ENCODE data around the gene SLC7A5.
A peak's percentile ranks its signal among the peaks of the same experiment; 100 is the strongest.
"Not testable (repeated sequence)": the region's sequence is repeated elsewhere in the genome, so short reads cannot be mapped to it uniquely, and the experiment has no call there.

The SLC7A5 gene

DNA sequence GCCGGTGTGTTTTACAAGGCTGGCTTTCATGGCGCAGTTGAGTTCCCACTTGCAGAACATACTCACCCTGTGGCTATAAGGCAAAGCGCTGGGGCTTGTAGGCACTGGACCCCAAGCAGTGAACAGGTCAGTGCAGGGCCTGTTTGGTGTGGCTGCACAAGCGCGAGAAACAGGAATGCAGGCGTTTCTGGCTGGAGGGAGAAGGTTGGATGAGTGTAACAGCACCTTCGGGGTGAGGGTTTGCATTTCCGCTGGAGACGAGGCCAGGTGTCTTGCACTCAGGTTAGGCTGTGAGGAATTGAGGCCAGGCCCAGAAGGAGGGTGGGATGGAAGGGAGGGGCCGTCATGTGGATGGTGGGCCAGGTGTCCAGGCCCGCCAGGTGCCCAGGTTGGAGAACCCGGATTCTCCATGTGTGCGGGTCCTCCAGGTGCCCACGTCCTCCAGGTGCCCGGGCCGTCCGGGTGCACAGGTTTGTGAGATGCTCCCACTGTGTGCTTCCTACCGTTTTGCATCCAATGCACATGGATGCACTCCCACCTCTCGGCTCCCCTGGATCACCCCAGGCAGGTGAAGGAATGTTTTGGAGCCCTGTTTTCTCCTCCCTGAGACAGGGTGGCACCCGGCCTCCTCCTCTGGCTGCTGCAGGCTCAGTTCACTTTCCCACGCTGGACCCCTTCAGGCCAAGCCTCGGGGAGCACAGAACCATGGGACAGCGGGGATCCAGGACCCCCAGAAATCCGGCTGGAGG is 46.0 kb downstream of the SLC7A5 start:
- no peak for TF ChIP-seq JUND (IDR thresholded peaks at IDR 0.05; ENCODE audit: low read depth)
- DNase-seq (ENCODE audit: low read depth in 1 of 2, low spot score in 1 of 2), result no peak
- in situ Hi-C loops (cut with HindIII; ENCODE audit: low pct_unique_long_range_greater_than_20kb, low sequenced_read_pairs), result no loop called here

DNA sequence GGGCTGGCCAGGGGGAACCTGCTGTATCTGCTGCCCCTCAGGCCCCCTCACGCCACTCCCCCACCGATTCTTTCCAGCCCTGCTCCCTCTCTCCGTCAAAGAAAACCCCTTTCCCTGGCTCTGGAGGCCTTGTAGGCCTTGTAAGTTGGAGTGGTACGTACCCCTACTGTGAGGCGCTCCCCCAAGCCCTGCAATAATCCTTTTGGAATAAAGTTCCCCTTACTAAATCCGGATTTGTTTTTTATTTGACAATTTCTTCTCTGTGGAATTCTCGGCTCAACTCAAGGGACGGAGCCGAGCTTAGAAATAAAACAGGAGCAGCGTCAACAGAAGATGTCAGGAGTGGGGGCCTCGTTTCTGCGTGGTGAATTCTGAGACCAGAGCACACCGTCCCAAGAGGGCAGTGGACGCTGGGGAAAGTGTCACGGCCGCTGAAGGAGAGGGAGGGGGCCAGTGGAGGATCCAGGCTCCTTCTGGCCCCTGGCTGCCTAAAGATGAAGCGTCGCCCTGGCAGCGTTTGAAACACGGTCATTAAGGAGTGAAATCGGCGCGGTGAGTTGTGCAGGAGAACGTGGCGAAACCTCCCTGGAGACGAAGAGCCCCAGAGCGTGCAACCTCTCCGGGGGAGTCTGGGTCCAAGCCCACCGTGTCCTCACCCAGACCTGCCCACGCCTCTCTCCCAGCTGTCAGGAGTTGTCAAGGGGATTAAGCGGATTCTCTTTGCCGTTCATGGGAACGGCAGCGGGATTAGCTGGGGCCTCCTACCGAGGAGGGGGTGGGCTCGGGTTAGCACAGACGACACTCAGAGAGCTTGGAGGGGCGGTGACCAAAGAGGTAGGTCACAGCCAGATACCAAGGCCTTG is 47.0 kb downstream of the SLC7A5 start:
- in situ Hi-C loops (cut with HindIII; ENCODE audit: low pct_unique_long_range_greater_than_20kb, low sequenced_read_pairs), result no loop called here
- no peak for DNase-seq (ENCODE audit: low read depth in 1 of 2, low spot score in 1 of 2)
- no peak for TF ChIP-seq JUND (IDR thresholded peaks at IDR 0.05; ENCODE audit: low read depth)

DNA sequence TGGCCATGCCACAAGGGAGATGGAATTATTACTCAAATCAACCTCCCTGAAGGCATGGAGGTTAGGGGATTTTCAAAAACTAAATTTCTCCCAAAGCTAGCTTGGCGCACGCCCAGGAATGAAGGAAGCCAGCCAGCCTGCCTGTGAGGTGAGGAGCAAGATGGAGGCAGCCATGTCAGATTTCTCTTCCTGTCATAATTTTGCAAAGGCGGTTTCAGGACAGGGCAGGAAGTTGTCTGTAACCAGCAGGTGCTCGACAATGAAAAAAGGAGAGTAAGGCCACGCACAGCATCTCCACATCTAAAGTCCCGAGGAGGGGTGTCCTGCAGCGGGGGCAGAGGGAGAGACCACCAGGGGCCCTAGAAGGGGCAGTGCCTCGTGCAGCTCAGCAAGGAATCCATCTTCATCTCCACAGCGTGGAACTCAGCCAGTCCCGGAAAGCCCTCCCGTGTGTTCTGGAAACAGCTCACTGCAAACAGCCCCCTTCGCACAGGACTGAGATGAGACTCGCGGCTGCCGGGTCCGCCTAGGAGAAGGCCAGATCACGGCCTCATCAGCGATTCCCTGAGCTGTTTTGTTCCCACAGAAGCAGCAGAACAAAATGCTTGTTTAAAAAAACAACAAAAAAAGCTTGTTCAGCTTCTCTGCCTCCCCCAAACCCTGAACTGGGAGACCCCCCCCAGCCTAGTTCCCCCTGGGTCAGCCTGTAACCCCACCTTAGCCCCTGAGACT is 47.8 kb downstream of the SLC7A5 start:
- in situ Hi-C loops (cut with HindIII; ENCODE audit: low pct_unique_long_range_greater_than_20kb, low sequenced_read_pairs), result no loop called here
- DNase-seq (ENCODE audit: low read depth in 1 of 2, low spot score in 1 of 2), result no peak
- TF ChIP-seq JUND (IDR thresholded peaks at IDR 0.05; ENCODE audit: low read depth), result no peak

DNA sequence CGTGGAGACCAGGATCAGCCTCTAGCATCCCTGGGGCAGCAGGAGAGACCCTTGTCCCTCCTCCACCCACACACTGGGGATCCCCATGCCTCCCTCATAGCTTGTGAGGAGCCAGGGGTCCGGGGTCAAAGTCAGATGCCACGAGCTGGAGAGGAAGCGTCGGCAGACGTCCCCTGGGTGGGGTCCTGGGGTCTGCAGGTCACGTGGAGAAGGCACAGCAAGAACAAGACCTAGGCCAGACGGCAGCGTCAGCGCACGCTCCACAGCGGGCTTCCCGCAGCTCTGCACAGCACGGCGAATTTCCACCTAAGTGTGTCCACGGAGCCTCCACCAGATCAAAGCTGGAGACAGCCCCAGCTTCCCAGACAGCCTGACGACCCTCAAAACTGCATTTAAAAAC is 49.3 kb downstream of the SLC7A5 start:
- TF ChIP-seq JUND (IDR thresholded peaks at IDR 0.05; ENCODE audit: low read depth), result no peak
- no peak for DNase-seq (ENCODE audit: low read depth in 1 of 2, low spot score in 1 of 2)
- in situ Hi-C loops (cut with HindIII; ENCODE audit: low pct_unique_long_range_greater_than_20kb, low sequenced_read_pairs), result no loop called here

- no peak for DNase-seq (ENCODE audit: low read depth in 1 of 2, low spot score in 1 of 2)
- TF ChIP-seq JUND (IDR thresholded peaks at IDR 0.05; ENCODE audit: low read depth), result no peak
- in situ Hi-C loops (cut with HindIII; ENCODE audit: low pct_unique_long_range_greater_than_20kb, low sequenced_read_pairs), result no loop called here
Measured at GRCh38 chr16:87819282-87819681, 50.0 kb downstream of the SLC7A5 start.

GRCh38 chr16:87818533-87819161 is 50.7 kb downstream of the SLC7A5 start:
- DNase-seq (ENCODE audit: low read depth in 1 of 2, low spot score in 1 of 2), result no peak
- in situ Hi-C loops (cut with HindIII; ENCODE audit: low pct_unique_long_range_greater_than_20kb, low sequenced_read_pairs), result no loop called here

DNA sequence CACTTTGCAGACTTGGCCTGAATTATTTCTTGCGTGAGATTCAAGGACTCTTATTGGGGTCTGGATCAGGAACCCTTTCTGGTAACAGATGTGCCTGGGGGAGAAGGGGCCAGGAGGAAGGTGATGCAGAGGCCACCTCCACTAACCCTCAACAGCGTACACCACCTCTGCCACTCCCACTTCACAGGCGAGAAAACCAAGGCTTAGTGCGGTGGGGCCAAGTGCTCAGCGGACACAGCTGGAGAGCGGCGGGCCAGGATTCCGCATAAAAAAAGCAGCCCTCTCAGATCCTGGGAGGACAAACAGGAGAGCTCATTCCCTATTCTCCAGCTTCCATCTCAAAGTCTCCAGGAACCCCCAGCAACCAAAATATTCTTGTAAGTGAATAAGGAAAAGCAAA is 51.4 kb downstream of the SLC7A5 start:
- no peak for DNase-seq (ENCODE audit: low read depth in 1 of 2, low spot score in 1 of 2)
- no peak for TF ChIP-seq JUND (IDR thresholded peaks at IDR 0.05; ENCODE audit: low read depth)
- in situ Hi-C loops (cut with HindIII; ENCODE audit: low pct_unique_long_range_greater_than_20kb, low sequenced_read_pairs), result no loop called here

More at GRCh38 chr16:87818533-87819161, 50.7 kb downstream of the SLC7A5 start:
- TF ChIP-seq JUND (IDR thresholded peaks at IDR 0.05; ENCODE audit: low read depth), result no peak

GRCh38 chr16:87817370-87817769 is 51.9 kb downstream of the SLC7A5 start:
- DNase-seq (ENCODE audit: low read depth in 1 of 2, low spot score in 1 of 2); in situ Hi-C loops (cut with HindIII; ENCODE audit: low pct_unique_long_range_greater_than_20kb, low sequenced_read_pairs): not testable (repeated sequence)

- in situ Hi-C loops (cut with HindIII; ENCODE audit: low pct_unique_long_range_greater_than_20kb, low sequenced_read_pairs), result no loop called here
- no peak for DNase-seq (ENCODE audit: low read depth in 1 of 2, low spot score in 1 of 2)
- no peak for TF ChIP-seq JUND (IDR thresholded peaks at IDR 0.05; ENCODE audit: low read depth)
Measured at GRCh38 chr16:87816507-87817100, 52.7 kb downstream of the SLC7A5 start.

- TF ChIP-seq JUND (IDR thresholded peaks at IDR 0.05; ENCODE audit: low read depth), result no peak
- in situ Hi-C loops (cut with HindIII; ENCODE audit: low pct_unique_long_range_greater_than_20kb, low sequenced_read_pairs), result no loop called here
- DNase-seq (ENCODE audit: low read depth in 1 of 2, low spot score in 1 of 2), result no peak
Measured at GRCh38 chr16:87815567-87815966, 53.7 kb downstream of the SLC7A5 start.

- in situ Hi-C loops (cut with HindIII; ENCODE audit: low pct_unique_long_range_greater_than_20kb, low sequenced_read_pairs), result no loop called here
- TF ChIP-seq JUND (IDR thresholded peaks at IDR 0.05; ENCODE audit: low read depth), result no peak
- peak in 1 of 2 experiments; percentile 41 for DNase-seq (ENCODE audit: low read depth in 1 of 2, low spot score in 1 of 2)
Measured at GRCh38 chr16:87812200-87812656, 57.1 kb downstream of the SLC7A5 start.

DNA sequence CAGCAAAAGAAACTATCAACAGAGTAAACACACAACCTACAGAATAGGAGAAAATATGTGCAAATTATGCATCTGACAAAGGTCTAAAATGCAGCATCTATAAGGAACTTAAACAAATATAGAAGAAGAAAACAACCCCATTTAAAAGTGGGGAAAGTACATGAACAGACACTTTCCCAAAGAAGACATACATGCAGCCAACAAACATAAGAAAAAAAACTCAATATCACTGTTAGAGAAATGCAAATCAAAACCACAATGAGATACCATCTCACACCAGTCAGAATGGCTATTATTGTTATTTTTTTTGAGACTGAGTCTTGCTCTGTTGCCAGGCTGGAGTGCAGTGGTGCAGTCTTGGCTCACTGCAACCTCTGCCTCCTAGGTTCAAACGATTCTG is 57.9 kb downstream of the SLC7A5 start:
- DNase-seq (ENCODE audit: low read depth in 1 of 2, low spot score in 1 of 2); in situ Hi-C loops (cut with HindIII; ENCODE audit: low pct_unique_long_range_greater_than_20kb, low sequenced_read_pairs): not testable (repeated sequence)

Data from T47D (cell line).